ENCODE results near the gene PRRC2B.

- no peak for TF ChIP-seq SIN3A (IDR thresholded peaks at IDR 0.05; ENCODE audit: borderline replicate concordance, insufficient read depth, low read depth, low read length)
- TF ChIP-seq CTCF (IDR thresholded peaks at IDR 0.05): no peak
- TF ChIP-seq POLR2AphosphoS5 (IDR thresholded peaks at IDR 0.05; ENCODE audit: low read depth, low read length): no peak
These were observed 12.1 kb downstream of the PRRC2B start for GRCh38 chr9:131405858-131406537.

Data from Panc1 (cell line).